DOHH2 (cell line): ENCODE measurements around the gene SF1.

ENCODE experiments used
- H3F3A ChIP-seq: fragments of 200-600 bp; sonication (generic), shearing (Covaris generic); 2 replicates; pipeline ENCODE4 v1.6.0; 2016; ENCODE audit warnings: antibody characterized with exemption, mild to moderate bottlenecking; ENCODE audit not compliant: control insufficient read depth, insufficient read depth
- H3K27ac ChIP-seq: fragments of 200-600 bp; sonication (generic); 2 replicates; pipeline ENCODE4 v1.5.1; 2014; ENCODE audit warnings: low read depth, mild to moderate bottlenecking, low read length, moderate library complexity
- H3K27me3 ChIP-seq: fragments of 200-600 bp; sonication (generic); 2 replicates; pipeline ENCODE4 v1.6.1; 2014; ENCODE audit warnings: mild to moderate bottlenecking, low read length, mixed read lengths; ENCODE audit not compliant: control insufficient read depth
- H3K36me3 ChIP-seq: fragments of 200-600 bp; sonication (generic); 2 replicates; pipeline ENCODE4 v1.6.1; 2014; ENCODE audit warnings: mild to moderate bottlenecking, low read length, moderate library complexity, mixed read lengths; ENCODE audit not compliant: control insufficient read depth
- H3K4me1 ChIP-seq: fragments of 200-600 bp; sonication (generic); 2 replicates; pipeline ENCODE4 v1.6.1; 2014; ENCODE audit warnings: mild to moderate bottlenecking, low read length, mixed read lengths; ENCODE audit not compliant: control insufficient read depth
- H3K4me2 ChIP-seq: fragments of 200-600 bp; sonication (generic); 2 replicates; pipeline ENCODE4 v1.6.0; 2014; ENCODE audit warnings: mild to moderate bottlenecking, low read length, moderate library complexity
- H3K4me3 ChIP-seq: fragments of 200-600 bp; sonication (generic); 2 replicates; pipeline ENCODE4 v1.5.1; 2014; ENCODE audit warnings: mild to moderate bottlenecking, low read length, mixed read lengths
- H3K79me2 ChIP-seq: fragments of 200-600 bp; sonication (generic); 2 replicates; pipeline ENCODE4 v1.6.1; 2014; ENCODE audit warnings: mild to moderate bottlenecking, low read length, mixed read lengths; ENCODE audit not compliant: control insufficient read depth
- H3K9me2 ChIP-seq: fragments of 200-600 bp; sonication (generic); replicated peaks from 2 replicates; pipeline ENCODE4 v1.6.1; 2014; ENCODE audit warnings: mild to moderate bottlenecking, low read length, mixed read lengths; ENCODE audit not compliant: control insufficient read depth
- H3K9me3 ChIP-seq: fragments of 200-600 bp; sonication (generic); 2 replicates; pipeline ENCODE4 v1.6.1; 2014; ENCODE audit warnings: antibody characterized with exemption, low read length, mixed read lengths; ENCODE audit not compliant: control insufficient read depth, insufficient read depth
- H4K20me1 ChIP-seq: fragments of 200-600 bp; sonication (generic); 2 replicates; pipeline ENCODE4 v1.6.0; 2014; ENCODE audit warnings: low read depth, mild to moderate bottlenecking, antibody characterized with exemption, low read length, moderate library complexity; ENCODE audit not compliant: control insufficient read depth, insufficient read depth
- CTCF ChIP-seq: fragments of 200-600 bp; sonication (generic); IDR thresholded peaks from one replicate; pipeline ENCODE4 v1.5.1; 2014; ENCODE audit warnings: antibody characterized with exemption, mild to moderate bottlenecking, low read depth, low read length; ENCODE audit not compliant: poor library complexity, severe bottlenecking
- EZH2phosphoT487 ChIP-seq: fragments of 200-600 bp; sonication (generic); IDR thresholded peaks from 2 replicates; pipeline ENCODE4 v1.6.1; 2017; ENCODE audit warnings: borderline replicate concordance, mild to moderate bottlenecking, antibody characterized with exemption, low read length, moderate library complexity, mixed read lengths

The SF1 gene

GRCh38 chr11:64759131-64759721 is 19.1 kb downstream of the SF1 start:
- Histone ChIP-seq H3K79me2 (no peaks in the 10 kb centered on the region), H3K4me1 (peaks cover 45% of the 10 kb centered on the region), H3K4me2 (no peak overlapping the region), H3F3A (peaks cover 36% of the 10 kb centered on the region), H3K27me3 (no peaks in the 10 kb centered on the region), H4K20me1 (peaks cover 19% of the 10 kb centered on the region), H3K36me3 (peaks cover 26% of the 10 kb centered on the region), H3K27ac (no peak overlapping the region), H3K4me3 (no peak overlapping the region), H3K9me3 (no peaks in the 10 kb centered on the region), H3K9me2 (no peaks in the 10 kb centered on the region)
- TF ChIP-seq EZH2phosphoT487 (no peak), CTCF (no peak)

GRCh38 chr11:64758330-64759079 is 19.8 kb downstream of the SF1 start:
- peaks cover 13% of the 10 kb centered on the region for H4K20me1 ChIP-seq
- H3K4me3 ChIP-seq: no peak overlapping the region
- TF ChIP-seq CTCF (no peak), EZH2phosphoT487 (no peak)
- H3K27me3 ChIP-seq: no peaks in the 10 kb centered on the region
- H3K36me3 ChIP-seq: peaks cover 19% of the 10 kb centered on the region
- no peaks in the 10 kb centered on the region for H3K9me3 ChIP-seq
- no peaks in the 10 kb centered on the region for H3K79me2 ChIP-seq
- peaks cover 30% of the 10 kb centered on the region for H3F3A ChIP-seq
- no peak overlapping the region for H3K4me2 ChIP-seq
- no peak overlapping the region for H3K27ac ChIP-seq
- peaks cover 38% of the 10 kb centered on the region for H3K4me1 ChIP-seq
- H3K9me2 ChIP-seq: no peaks in the 10 kb centered on the region

- no peaks in the 10 kb centered on the region for H3K27me3 ChIP-seq
- H4K20me1 ChIP-seq: peaks cover 12% of the 10 kb centered on the region; the same call in 1 of the 2 replicates
- H3F3A ChIP-seq: peaks cover 22% of the 10 kb centered on the region
- H3K4me2 ChIP-seq: no peak overlapping the region
- no peaks in the 10 kb centered on the region for H3K9me2 ChIP-seq
- H3K4me3 ChIP-seq: no peak overlapping the region
- no peak overlapping the region for H3K27ac ChIP-seq
- no peaks in the 10 kb centered on the region for H3K9me3 ChIP-seq
- peaks cover 35% of the 10 kb centered on the region for H3K4me1 ChIP-seq
- TF ChIP-seq EZH2phosphoT487: no peak
- no peak for TF ChIP-seq CTCF
- H3K36me3 ChIP-seq: peaks cover 11% of the 10 kb centered on the region
- no peaks in the 10 kb centered on the region for H3K79me2 ChIP-seq
These were observed 20.6 kb downstream of the SF1 start for GRCh38 chr11:64757549-64758329.
